ENCODE measurements around the gene KATNAL2.

The KATNAL2 gene

GRCh38 chr18:47035156-47035671 is 117.8 kb downstream of the KATNAL2 start, which contains the start of gene ELOA2:
ELOA2 (minus strand) TSS chr18:47035621; CDS start chr18:47035264, 357 bp downstream.
- DNase-seq (ENCODE audit: low read depth) = no peak

DNA sequence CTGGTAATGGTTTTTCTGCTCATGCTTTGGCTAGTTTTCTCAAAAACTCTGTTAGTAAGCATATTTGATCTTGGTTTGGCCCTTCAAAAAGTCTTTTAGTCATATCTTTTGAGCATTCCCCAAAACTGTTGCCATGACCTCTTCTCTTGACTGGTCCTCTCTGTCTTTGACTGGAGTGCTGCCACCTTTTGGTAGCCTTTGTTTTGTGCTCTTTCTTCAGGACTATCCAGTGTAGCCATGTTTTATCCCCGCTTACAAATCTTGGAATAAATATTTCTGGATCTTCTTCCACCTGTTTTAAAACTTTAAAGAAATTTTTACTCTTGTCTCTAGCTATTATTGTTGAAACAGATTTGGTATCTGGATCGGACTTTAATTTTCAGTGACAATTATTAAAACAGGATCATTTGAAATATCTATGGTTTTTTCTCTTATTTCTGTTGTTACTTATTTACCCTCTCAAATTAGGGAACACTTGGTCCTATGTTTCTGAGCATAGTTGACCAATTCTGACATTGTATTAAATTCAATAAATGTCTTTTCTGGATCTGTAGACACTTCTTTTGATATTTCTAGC is 119.0 kb downstream of the KATNAL2 start:
- DNase-seq (ENCODE audit: low read depth) = peak; percentile 4

DNA sequence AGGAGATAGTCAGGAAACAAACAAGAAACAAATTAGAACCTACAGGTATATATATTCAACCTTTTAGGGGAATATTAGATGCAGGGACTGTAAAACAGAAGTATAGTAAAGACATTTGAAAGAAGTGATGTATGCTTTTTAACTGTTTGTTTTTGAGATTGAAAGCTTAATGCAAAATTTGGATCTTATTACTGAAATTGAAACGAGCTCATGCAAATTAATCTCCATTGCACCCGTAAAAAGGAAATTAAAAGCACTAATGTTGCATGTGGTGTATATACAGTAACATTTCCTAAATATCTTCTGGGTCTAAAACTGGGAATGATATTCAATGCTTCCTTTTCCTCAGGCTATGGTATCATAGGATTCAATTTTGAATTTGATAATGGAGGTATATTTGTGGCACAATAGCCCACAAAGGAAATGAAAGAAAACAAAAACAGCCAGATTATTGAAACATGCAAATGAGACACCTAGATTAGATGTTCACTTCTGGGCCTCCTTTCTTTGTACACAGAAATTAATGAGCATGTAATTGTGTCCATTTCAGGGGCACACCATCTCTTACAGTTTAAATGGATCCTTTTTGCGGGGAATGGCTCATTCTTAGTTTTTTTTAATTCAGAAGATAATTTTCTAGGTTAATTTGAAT is 119.7 kb downstream of the KATNAL2 start:
- DNase-seq (ENCODE audit: low read depth) = no peak

- no peak for DNase-seq (ENCODE audit: low read depth)
Measured at GRCh38 chr18:47040982-47041381, 123.6 kb downstream of the KATNAL2 start.

DNA sequence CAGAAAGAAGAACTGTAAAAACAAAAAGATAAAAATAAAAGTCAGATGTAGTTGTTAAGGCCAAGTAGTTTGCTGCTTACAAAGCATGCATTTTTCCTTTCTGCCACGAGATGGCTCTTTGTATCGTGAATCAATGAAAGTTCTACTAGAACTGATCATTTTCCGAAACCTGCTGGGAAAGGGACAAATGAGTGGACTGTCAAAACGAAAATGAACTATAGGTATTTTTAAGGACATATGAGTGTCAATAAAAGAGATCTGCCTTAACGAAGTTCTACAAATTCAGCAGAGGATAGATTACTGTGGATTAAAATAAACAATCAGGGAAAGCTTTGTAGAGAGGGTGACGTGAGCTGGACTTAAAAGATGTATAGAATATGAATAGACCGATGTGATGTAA is 133.1 kb downstream of the KATNAL2 start:
- DNase-seq (ENCODE audit: low read depth) = peak; percentile 17

GRCh38 chr18:47054369-47054768 is 137.0 kb downstream of the KATNAL2 start:
- DNase-seq (ENCODE audit: low read depth) = no peak

DNA sequence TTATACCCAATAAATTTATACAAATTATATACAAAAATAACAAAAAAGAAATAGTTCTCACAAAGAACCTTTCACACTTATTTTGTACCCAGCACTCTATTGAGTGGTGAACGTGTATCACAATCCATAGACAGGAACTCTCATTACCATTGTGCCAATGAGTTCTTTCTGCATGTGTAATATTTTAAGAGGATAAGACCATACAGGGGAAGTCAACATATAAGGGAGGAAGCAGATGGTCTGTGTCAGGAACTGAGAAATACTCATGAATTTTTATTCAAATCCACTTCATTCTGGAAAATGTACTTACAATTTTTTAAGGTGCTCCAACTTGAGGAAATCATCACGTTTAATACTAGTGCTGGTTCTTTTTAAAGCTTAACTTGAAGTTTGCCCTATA is 145.1 kb downstream of the KATNAL2 start:
- no peak for DNase-seq (ENCODE audit: low read depth)

DNA sequence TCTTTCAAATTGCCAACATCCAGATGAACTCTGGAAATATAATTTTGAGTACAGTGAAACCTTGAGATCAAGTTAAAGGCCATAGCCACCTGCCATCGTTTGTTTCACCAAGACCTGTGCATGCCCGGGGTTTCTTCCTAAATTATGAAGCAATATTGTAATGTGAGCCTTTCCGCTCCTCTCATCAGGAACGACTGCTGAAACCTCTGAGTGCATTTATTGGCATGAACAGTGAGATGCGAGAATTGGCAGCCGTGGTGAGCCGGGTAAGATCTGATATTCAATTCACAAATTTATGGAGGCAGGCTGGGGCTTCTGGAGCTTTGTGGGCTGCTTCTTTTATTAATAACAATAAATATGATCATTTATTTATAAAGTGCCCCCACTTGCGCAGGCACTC is 145.7 kb downstream of the KATNAL2 start:
- DNase-seq (ENCODE audit: low read depth) = no peak

DNA sequence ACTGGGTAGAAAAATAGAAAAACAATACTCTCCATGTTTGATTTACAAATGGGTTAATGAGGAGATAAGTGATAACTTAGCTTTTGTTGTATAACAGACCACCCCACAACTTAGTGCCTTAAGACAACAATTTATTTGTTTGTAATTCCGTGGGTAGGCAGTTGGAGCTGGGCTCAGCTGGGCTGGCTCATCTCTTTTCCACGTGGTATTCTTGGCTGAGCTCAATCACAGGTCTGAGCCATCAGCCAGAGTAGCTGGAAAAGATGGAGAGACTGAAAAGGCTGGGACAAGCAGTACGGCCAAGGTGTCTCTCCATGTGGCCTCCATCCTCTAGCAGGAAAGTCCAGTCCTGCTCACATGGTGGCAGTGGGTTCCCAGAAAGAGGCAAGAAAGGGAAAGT is 150.2 kb downstream of the KATNAL2 start:
- no peak for DNase-seq (ENCODE audit: low read depth)

GRCh38 chr18:47075098-47075883 is 157.9 kb downstream of the KATNAL2 start:
- no peak for DNase-seq (ENCODE audit: low read depth)

DNA sequence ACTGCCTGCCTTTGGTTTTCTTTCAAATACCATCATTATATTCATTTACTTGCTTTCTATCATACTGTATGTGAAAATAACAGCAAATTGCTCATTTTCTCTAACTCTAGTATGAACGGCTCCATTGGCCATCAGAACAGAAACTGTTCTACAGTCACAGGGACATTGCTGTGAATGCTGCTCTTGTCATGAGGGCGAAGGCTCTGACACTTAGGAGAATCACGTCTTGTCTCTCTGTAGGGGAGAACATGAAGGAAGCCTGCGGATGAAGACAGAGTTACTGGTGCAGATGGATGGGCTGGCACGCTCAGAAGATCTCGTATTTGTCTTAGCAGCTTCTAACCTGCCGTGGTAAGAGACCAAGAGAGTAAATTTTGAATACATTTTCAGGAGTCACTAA is 159.7 kb downstream of the KATNAL2 start:
- no peak for DNase-seq (ENCODE audit: low read depth)

DNA sequence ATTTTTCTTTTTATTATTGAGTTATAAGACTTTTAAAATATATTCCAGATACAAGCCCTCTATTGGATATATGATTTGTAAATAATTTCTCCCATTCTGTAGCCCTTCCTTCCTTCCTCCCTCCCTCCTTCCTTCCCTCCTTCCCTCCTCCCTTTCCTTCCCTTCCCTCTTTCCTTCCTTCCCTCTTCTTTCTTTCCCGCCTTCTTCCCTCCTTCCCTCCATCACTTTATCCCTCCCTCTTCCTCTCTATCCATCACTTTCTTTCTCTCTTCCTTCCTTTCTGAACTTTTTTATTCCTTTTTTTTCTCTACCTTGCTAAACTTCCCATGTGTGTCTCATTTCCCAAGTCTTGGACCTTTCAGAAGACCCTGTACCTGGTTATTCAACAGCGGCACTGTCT is 163.5 kb downstream of the KATNAL2 start:
- no peak for DNase-seq (ENCODE audit: low read depth)

- DNase-seq (ENCODE audit: low read depth) = no peak
Measured at GRCh38 chr18:47081578-47081977, 164.2 kb downstream of the KATNAL2 start.

DNA sequence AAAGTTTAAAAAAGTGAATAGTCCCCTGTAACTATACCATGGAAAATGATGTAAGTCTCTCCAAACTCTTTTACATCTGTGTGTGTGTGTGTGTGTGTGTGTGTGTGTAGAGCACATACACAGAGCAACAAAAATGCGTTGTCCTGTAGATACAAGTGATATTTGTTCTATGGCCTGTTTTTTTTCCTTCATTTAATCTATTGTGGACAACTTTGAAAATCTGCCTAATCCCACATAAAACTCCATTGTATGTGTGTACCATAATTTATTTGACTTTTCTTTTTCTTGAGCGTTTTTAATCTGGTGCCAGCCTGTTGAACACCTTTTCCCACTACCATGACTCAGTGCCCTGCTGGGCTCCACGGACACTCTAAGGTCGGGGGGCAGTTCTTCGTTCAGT is 170.3 kb downstream of the KATNAL2 start:
- no peak for DNase-seq (ENCODE audit: low read depth)

DNA sequence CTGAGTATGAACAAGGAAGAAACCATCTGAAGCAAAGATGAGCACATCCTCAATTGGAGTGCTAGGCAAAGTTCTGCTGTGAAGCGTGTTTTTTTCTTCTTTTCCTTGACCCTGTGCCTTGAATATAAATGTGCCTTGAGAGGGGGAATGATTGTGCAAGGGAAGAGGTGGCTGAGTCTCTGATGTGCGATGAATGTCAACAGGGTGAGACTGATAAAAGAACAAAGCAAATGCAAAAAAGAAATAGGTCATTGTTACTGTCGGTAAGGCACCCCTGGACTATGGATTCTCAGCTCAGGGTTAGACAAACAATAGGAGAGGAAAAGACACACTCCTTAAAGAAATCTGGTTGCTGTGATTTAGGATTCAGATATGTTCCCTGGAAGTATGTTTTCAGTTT is 178.4 kb downstream of the KATNAL2 start:
- no peak for DNase-seq (ENCODE audit: low read depth)

- no peak for DNase-seq (ENCODE audit: low read depth)
Measured at GRCh38 chr18:47100212-47100831, 182.9 kb downstream of the KATNAL2 start.

DNA sequence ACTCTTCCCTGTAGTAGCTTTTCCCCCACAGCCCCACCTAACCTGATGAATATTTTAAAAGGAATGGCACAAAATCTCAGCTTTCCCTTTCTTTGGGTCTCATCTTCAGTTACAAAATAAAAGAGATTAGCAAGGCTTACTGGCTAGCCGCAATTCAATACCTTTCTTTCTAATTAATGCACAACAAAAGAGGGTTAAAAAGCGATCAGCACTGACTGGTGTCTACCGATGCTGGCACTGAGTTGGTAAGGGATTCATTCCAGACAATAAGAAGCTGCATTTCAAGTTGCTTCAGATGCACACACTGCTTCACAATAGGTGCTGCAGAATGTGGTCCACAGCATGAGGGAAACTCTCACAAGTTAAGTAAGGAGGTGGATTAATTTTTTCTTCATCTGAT is 191.0 kb downstream of the KATNAL2 start:
- no peak for DNase-seq (ENCODE audit: low read depth)

GRCh38 chr18:47108998-47109405 is 191.6 kb downstream of the KATNAL2 start:
- no peak for DNase-seq (ENCODE audit: low read depth)

DNA sequence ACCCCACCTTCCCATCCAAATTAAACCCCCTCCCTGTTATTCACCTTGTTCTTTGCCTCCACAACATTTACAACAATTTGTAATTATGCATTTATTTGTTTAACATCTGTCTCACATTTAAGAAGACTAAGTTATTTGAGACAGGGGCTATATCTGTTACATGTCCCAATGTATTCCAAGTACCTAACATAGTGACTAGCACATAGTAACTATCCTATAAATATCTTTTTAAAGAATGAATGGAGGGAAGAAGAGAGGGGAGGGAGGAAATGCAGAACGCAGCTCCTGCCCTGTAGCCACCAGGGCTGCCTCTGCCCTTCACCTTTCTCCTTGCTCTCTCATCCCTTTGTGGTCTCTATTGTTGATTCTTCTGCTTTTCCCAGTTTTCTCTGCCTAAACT is 192.3 kb downstream of the KATNAL2 start:
- DNase-seq (ENCODE audit: low read depth) = no peak

- no peak for DNase-seq (ENCODE audit: low read depth)
Measured at GRCh38 chr18:47110492-47111274, 193.3 kb downstream of the KATNAL2 start.

- no peak for DNase-seq (ENCODE audit: low read depth)
Measured at GRCh38 chr18:47113796-47114540, 196.6 kb downstream of the KATNAL2 start.
